SK-N-SH (cell line): ENCODE data around the gene AGAP1. TPM values are rescaled to one million over a fixed set of nuclear protein-coding genes. Genes with fewer than 3 reads are reported as not detected.

Source experiments
- CTCF ChIA-PET: fragments of 300-600, 350-600 bp; formaldehyde crosslinking; extraction: SDS; loops from one replicate; lab custom pipeline; 2021; lab: Yijun Ruan, JAX
- POLR2A ChIA-PET: fragments of 350-600 bp; sonication (Branson Sonifier 250); formaldehyde crosslinking; extraction: SDS; loops from one replicate; lab custom pipeline; 2020; ENCODE audit warnings: antibody characterized with exemption, inconsistent platforms; lab: Yijun Ruan, JAX
- DNase-seq: peaks from one replicate; pipeline ENCODE4 v3.0.0; 2012
- H2AFZ ChIP-seq: fragments of 200-600 bp; sonication (generic); 2 replicates; pipeline ENCODE4 v1.8.1; 2016; ENCODE audit warnings: antibody characterized with exemption, mild to moderate bottlenecking, low read depth
- H3F3A ChIP-seq: fragments of 200-600 bp; sonication (generic); replicated peaks from 2 replicates; pipeline ENCODE3; 2016; ENCODE audit warnings: antibody characterized with exemption, mild to moderate bottlenecking; ENCODE audit not compliant: insufficient read depth
- H3K27ac ChIP-seq, 2 experiments: fragments of 200-500 bp in 1 of 2; fragments of 200-600 bp in 1 of 2; sonication (Bioruptor generic) in 1 of 2; sonication (generic), shearing (Covaris generic) in 1 of 2; 2 replicates each; pipeline versions ENCODE4 v1.5.1 to v1.6.1; 2014 to 2016; ENCODE audit warnings: low read depth in 2 of 2, inconsistent platforms in 1 of 2, low read length in 1 of 2, mild to moderate bottlenecking in 1 of 2, mixed read lengths in 1 of 2
- H3K27me3 ChIP-seq: fragments of 200-600 bp; sonication (generic), shearing (Covaris generic); 2 replicates; pipeline ENCODE4 v1.6.1; 2016; ENCODE audit warnings: mixed run types; ENCODE audit not compliant: insufficient read depth
- H3K36me3 ChIP-seq, 2 experiments: fragments of 200-500 bp in 1 of 2; fragments of 200-600 bp in 1 of 2; sonication (Bioruptor generic) in 1 of 2; sonication (generic) in 1 of 2; replicated peaks in 1 of 2; 2 replicates each; pipeline versions ENCODE3 to v1.5.1; 2014 to 2016; ENCODE audit warnings: low read length in 1 of 2, mild to moderate bottlenecking in 1 of 2; ENCODE audit not compliant: insufficient read depth in 2 of 2, control insufficient read depth in 1 of 2
- H3K4me1 ChIP-seq, 2 experiments: fragments of 200-500 bp in 1 of 2; fragments of 200-600 bp in 1 of 2; sonication (Bioruptor generic) in 1 of 2; sonication (generic), shearing (Covaris generic) in 1 of 2; 2 replicates each; pipeline versions ENCODE4 v1.5.1 to v1.6.1; 2014 to 2016; ENCODE audit warnings: low read depth in 1 of 2, low read length in 1 of 2, mixed run types in 1 of 2; ENCODE audit not compliant: insufficient read depth in 2 of 2, control insufficient read depth in 1 of 2
- H3K4me2 ChIP-seq: fragments of 200-600 bp; sonication (generic), shearing (Covaris generic); 2 replicates; pipeline ENCODE4 v1.6.1; 2017; ENCODE audit warnings: mixed run types
- H3K4me3 ChIP-seq, 2 experiments: fragments of 200-500 bp in 1 of 2; fragments of 200-600 bp in 1 of 2; sonication (Bioruptor generic) in 1 of 2; sonication (generic), shearing (Covaris generic) in 1 of 2; 2 replicates each; pipeline versions ENCODE4 v1.5.1 to v1.8.1; 2014 to 2016; ENCODE audit warnings: low read depth in 2 of 2, inconsistent platforms in 1 of 2, low read length in 1 of 2, mild to moderate bottlenecking in 1 of 2, mixed read lengths in 1 of 2, moderate library complexity in 1 of 2
- H3K79me2 ChIP-seq: fragments of 200-600 bp; sonication (generic); 2 replicates; pipeline ENCODE4 v1.8.1; 2017; ENCODE audit warnings: mild to moderate bottlenecking; ENCODE audit not compliant: insufficient read depth
- H3K9ac ChIP-seq: fragments of 200-600 bp; sonication (generic); 2 replicates; pipeline ENCODE4 v1.6.1; 2017; ENCODE audit warnings: mixed run types
- H3K9me2 ChIP-seq: fragments of 200-600 bp; sonication (generic); 2 replicates; pipeline ENCODE4 v1.6.1; 2017; ENCODE audit warnings: mixed run types
- H3K9me3 ChIP-seq: fragments of 200-600 bp; sonication (generic); 2 replicates; pipeline ENCODE4 v1.6.1; 2017; ENCODE audit warnings: mixed run types, mild to moderate bottlenecking, moderate library complexity
- H4K20me1 ChIP-seq: fragments of 200-600 bp; sonication (generic); 2 replicates; pipeline ENCODE4 v1.6.1; 2017; ENCODE audit warnings: mild to moderate bottlenecking, mixed run types; ENCODE audit not compliant: insufficient read depth
- FOXJ3 ChIP-seq: sonication (generic); formaldehyde crosslinking; IDR thresholded peaks from 2 replicates; pipeline ENCODE4 v1.5.1; 2020; ENCODE audit warnings: mild to moderate bottlenecking, missing genetic modification reagents
- FOXM1 ChIP-seq: IDR thresholded peaks from 2 replicates; pipeline ENCODE4 v1.4.0; 2012; ENCODE audit warnings: low read depth, mild to moderate bottlenecking
- GABPA ChIP-seq: IDR thresholded peaks from 2 replicates; pipeline ENCODE4 v1.4.0; 2012; ENCODE audit warnings: low read depth, mild to moderate bottlenecking
- MXI1 ChIP-seq: IDR thresholded peaks from 2 replicates; pipeline ENCODE4 v1.6.1; 2012; ENCODE audit warnings: mild to moderate bottlenecking, low read depth, low read length, improper control_type of control experiment
- NFIC ChIP-seq: IDR thresholded peaks from 2 replicates; pipeline ENCODE4 v1.4.0; 2012; ENCODE audit warnings: borderline replicate concordance
- NRF1 ChIP-seq: IDR thresholded peaks from 2 replicates; pipeline ENCODE4 v1.6.1; 2012; ENCODE audit warnings: low read depth, mild to moderate bottlenecking, low read length
- POLR2AphosphoS5 ChIP-seq: IDR thresholded peaks from 2 replicates; pipeline ENCODE4 v1.6.1; 2012; ENCODE audit warnings: low read depth, low read length
- RAD21 ChIP-seq: IDR thresholded peaks from 2 replicates; pipeline ENCODE4 v1.6.1; 2012; ENCODE audit warnings: mild to moderate bottlenecking, low read length
- RCOR1 ChIP-seq: fragments of 150-350 bp; IDR thresholded peaks from 2 replicates; pipeline ENCODE4 v1.6.1; 2017; ENCODE audit warnings: antibody characterized with exemption, low read length
- SIN3A ChIP-seq: IDR thresholded peaks from 2 replicates; pipeline ENCODE4 v1.6.1; 2012; ENCODE audit warnings: low read depth, mild to moderate bottlenecking, low read length, moderate library complexity, borderline replicate concordance
- TAF1 ChIP-seq: IDR thresholded peaks from 2 replicates; pipeline ENCODE4 v1.6.1; 2012; ENCODE audit warnings: low read depth, mild to moderate bottlenecking, low read length, moderate library complexity, borderline replicate concordance
- TCF12 ChIP-seq: IDR thresholded peaks from 2 replicates; pipeline ENCODE4 v1.4.0; 2012
- YY1 ChIP-seq: IDR thresholded peaks from 2 replicates; pipeline ENCODE4 v1.4.0; 2012; ENCODE audit warnings: low read depth, mild to moderate bottlenecking
- WGBS: methylation state at CpG from one replicate; pipeline ENCODE4 v1.1.6; 2017; ENCODE audit warnings: low lambda C conversion rate; 5-methylcytosine and 5-hydroxymethylcytosine counted together
- polyA plus RNA-seq, 3 experiments: library from polyadenylated mRNA; depleted of rRNA; stranded (reverse); fragments of >200 nt; gene quantifications; 2 replicates each; pipeline ENCODE4 v1.2.3, GENCODE V29; 2012
- TF ChIP-seq, protein P1 (sequence below): fragments of 150-350 bp; IDR thresholded peaks from 2 replicates; pipeline ENCODE4 v1.6.1; 2016; ENCODE audit warnings: mild to moderate bottlenecking, low read depth, low read length
- TF ChIP-seq, protein P2 (sequence below): fragments of 150-350 bp; IDR thresholded peaks from 2 replicates; pipeline ENCODE4 v1.6.1; 2017; ENCODE audit warnings: antibody characterized with exemption, low read length, low read depth, borderline replicate concordance
- TF ChIP-seq, protein P3 (sequence below): IDR thresholded peaks from 2 replicates; pipeline ENCODE4 v1.6.1; 2012; ENCODE audit warnings: mild to moderate bottlenecking, low read depth, low read length, moderate library complexity

AGAP1 gene
- polyA plus RNA-seq, 1 of the 3 experiments (the other 2 are of a cell fraction): 8.8 TPM

DNA sequence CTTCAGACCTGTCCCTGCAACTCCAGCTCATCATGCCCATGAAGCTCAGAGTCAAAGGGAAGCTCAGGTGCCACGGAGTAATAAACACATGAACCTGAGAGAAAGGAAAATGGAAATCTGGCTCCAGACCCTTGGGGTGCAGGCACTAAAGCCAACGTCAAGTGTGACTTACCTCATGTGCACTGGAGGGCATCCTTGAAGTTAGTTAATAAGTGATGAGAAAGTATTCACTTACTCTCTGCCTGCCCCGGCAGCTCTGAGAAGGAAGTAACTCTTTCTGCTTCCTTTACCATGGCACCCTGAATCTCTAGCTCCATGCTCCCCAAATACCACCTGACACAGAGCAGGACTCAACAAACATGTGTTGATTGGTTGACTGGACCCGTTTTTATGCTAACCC lies 21.4 kb upstream of the AGAP1 start (continued):
- TF ChIP-seq, protein P1, sequence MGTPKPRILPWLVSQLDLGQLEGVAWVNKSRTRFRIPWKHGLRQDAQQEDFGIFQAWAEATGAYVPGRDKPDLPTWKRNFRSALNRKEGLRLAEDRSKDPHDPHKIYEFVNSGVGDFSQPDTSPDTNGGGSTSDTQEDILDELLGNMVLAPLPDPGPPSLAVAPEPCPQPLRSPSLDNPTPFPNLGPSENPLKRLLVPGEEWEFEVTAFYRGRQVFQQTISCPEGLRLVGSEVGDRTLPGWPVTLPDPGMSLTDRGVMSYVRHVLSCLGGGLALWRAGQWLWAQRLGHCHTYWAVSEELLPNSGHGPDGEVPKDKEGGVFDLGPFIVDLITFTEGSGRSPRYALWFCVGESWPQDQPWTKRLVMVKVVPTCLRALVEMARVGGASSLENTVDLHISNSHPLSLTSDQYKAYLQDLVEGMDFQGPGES: no peak
- TF ChIP-seq SIN3A (no peak), NRF1 (no peak), FOXJ3 (CRISPR knock-in tag) (no peak), TCF12 (no peak), MXI1 (no peak)
- TF ChIP-seq, protein P2, sequence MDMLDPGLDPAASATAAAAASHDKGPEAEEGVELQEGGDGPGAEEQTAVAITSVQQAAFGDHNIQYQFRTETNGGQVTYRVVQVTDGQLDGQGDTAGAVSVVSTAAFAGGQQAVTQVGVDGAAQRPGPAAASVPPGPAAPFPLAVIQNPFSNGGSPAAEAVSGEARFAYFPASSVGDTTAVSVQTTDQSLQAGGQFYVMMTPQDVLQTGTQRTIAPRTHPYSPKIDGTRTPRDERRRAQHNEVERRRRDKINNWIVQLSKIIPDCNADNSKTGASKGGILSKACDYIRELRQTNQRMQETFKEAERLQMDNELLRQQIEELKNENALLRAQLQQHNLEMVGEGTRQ: no peak

DNA sequence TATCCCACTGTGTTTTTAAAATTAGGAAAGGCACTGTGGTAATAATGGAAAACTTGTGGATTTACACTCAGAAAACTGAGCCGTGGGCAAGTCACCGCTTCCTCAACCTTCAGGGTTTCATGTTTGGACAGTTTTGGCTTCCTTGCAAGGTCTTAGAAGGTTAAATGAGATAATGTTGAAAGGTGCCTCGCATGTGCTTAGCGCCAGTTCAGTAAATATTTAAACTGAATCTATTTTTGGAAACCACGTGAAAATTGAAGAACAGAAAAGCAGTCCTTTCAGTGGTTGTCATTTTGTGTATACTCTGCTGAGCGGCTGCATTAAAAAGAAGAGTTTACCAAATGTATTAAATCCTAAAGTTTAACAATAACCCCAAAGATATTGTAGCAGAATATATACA lies 15.2 kb upstream of the AGAP1 start:
- Histone ChIP-seq H3K79me2 (no peaks in the 10 kb centered on the region), H2AFZ (no peak overlapping the region), H3K27ac (no peak overlapping the region), H3K4me3 (no peak overlapping the region), H3K9me3 (no peaks in the 10 kb centered on the region), H3K4me1 (no peaks in the 10 kb centered on the region), H4K20me1 (no peaks in the 10 kb centered on the region), H3F3A (no peaks in the 10 kb centered on the region), H3K9ac (no peak overlapping the region), H3K36me3 (no peaks in the 10 kb centered on the region), H3K4me2 (no peak overlapping the region), H3K9me2 (no peaks in the 10 kb centered on the region), H3K27me3 (no peaks in the 10 kb centered on the region; the same call in 1 of the 2 replicates)
- POLR2A ChIA-PET: no interaction called here
- CTCF ChIA-PET: no interaction called here
- WGBS: 60% methylated on average over 6 of the region's 6 CpGs
- DNase-seq: no peak
- TF ChIP-seq RAD21 (no peak), TAF1 (no peak), NFIC (no peak), GABPA (no peak), YY1 (no peak), NRF1 (no peak), SIN3A (no peak), TCF12 (no peak), FOXM1 (no peak), POLR2AphosphoS5 (no peak), RCOR1 (no peak)
- TF ChIP-seq, protein P3, sequence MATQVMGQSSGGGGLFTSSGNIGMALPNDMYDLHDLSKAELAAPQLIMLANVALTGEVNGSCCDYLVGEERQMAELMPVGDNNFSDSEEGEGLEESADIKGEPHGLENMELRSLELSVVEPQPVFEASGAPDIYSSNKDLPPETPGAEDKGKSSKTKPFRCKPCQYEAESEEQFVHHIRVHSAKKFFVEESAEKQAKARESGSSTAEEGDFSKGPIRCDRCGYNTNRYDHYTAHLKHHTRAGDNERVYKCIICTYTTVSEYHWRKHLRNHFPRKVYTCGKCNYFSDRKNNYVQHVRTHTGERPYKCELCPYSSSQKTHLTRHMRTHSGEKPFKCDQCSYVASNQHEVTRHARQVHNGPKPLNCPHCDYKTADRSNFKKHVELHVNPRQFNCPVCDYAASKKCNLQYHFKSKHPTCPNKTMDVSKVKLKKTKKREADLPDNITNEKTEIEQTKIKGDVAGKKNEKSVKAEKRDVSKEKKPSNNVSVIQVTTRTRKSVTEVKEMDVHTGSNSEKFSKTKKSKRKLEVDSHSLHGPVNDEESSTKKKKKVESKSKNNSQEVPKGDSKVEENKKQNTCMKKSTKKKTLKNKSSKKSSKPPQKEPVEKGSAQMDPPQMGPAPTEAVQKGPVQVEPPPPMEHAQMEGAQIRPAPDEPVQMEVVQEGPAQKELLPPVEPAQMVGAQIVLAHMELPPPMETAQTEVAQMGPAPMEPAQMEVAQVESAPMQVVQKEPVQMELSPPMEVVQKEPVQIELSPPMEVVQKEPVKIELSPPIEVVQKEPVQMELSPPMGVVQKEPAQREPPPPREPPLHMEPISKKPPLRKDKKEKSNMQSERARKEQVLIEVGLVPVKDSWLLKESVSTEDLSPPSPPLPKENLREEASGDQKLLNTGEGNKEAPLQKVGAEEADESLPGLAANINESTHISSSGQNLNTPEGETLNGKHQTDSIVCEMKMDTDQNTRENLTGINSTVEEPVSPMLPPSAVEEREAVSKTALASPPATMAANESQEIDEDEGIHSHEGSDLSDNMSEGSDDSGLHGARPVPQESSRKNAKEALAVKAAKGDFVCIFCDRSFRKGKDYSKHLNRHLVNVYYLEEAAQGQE: no peak
- TF ChIP-seq, protein P1: no peak
